Ovary (tissue), 9 donors: ENCODE results near the gene KLK8. TPM values are rescaled to one million over a fixed set of nuclear protein-coding genes. Genes with fewer than 3 reads are reported as not detected.

Experiments used
- DNase-seq, 5 donors: peaks; one replicate each; pipeline ENCODE4 v3.0.0-alpha.2; 2019 to 2020
- H3K27ac ChIP-seq, 2 donors: fragments of 200-600 bp; one replicate each; pipeline versions ENCODE4 v1.5.1 to v1.8.0; 2019 to 2022
- H3K27me3 ChIP-seq: fragments of 200-600 bp; one replicate; pipeline ENCODE4 v1.8.0; 2022
- H3K36me3 ChIP-seq: fragments of 200-600 bp; sonication (generic); one replicate; pipeline ENCODE4 v1.5.1; 2019
- H3K4me1 ChIP-seq: one replicate; pipeline ENCODE4 v1.8.1; 2013; ENCODE audit warnings: mild to moderate bottlenecking, moderate library complexity; ENCODE audit not compliant: insufficient read depth
- H3K4me3 ChIP-seq: fragments of 200-600 bp; sonication (generic); one replicate; pipeline ENCODE4 v1.5.1; 2017
- H3K9me3 ChIP-seq, 2 donors: fragments of 200-600 bp in 1 of 2; sonication (generic) in 1 of 2; one replicate each; pipeline versions ENCODE4 v1.5.1 to v1.8.1; 2013 to 2019; ENCODE audit warnings: mild to moderate bottlenecking in 1 of 2, moderate library complexity in 1 of 2
- EP300 ChIP-seq: sonication (generic); formaldehyde crosslinking; IDR thresholded peaks from one replicate; pipeline ENCODE4 v1.6.1; 2017; ENCODE audit warnings: antibody characterized with exemption
- POLR2A ChIP-seq: fragments of 450-650 bp; IDR thresholded peaks from one replicate; pipeline ENCODE4 v1.6.1; 2017; ENCODE audit warnings: antibody characterized with exemption, mild to moderate bottlenecking, moderate library complexity
- WGBS, 3 donors: extraction: QIAGEN DNeasy Blood & Tissue Kit in 1 of 3; methylation state at CpG; one replicate each; pipeline versions ENCODE4 v1.1.5 to v1.1.7; 2013 to 2017; 5-methylcytosine and 5-hydroxymethylcytosine counted together
- intact Hi-C, 4 donors: fragments of 100-400 bp; cut with DNase I; formaldehyde crosslinking; loops; one replicate each; pipeline versions ENCODE4 v1.11.0 to v1.15.1; 2022 to 2023
- polyA plus RNA-seq, 2 donors: library from polyadenylated mRNA; stranded (reverse); fragments of 200-250 nt in 1 of 2; fragments of 350-450 nt in 1 of 2; fragmentation: Illumina TruSeq in 1 of 2; extraction: RNeasy Lipid Tissue Mini Kit (QIAGEN cat#74804) in 1 of 2; gene quantifications; one replicate each; pipeline ENCODE4 v1.2.3, GENCODE V29; 2013 to 2014
- total RNA-seq, 7 donors: library from RNA; depleted of rRNA in 2 of 7; stranded (reverse); fragments of >200 nt in 2 of 7; fragmentation: NEBNext Ultra II Directional in 3 of 7; extraction: Animal tissue kit (Norgen Biotek cat#: 25700) in 3 of 7; gene quantifications; one replicate each; pipeline versions ENCODE4 v1.1.0 to v1.2.4, GENCODE V29; 2016 to 2023
- TF ChIP-seq, protein P1 (sequence below), 3 donors: fragments of 450-650 bp in 2 of 3; fragments of 200-600 bp in 1 of 3; IDR thresholded peaks; one replicate each; pipeline versions ENCODE4 v1.5.1 to v1.8.0; 2016 to 2022; ENCODE audit warnings: antibody characterized with exemption in 3 of 3, mild to moderate bottlenecking in 1 of 3
- donor health status: DM: no; HTN: no; CAD: no; lungs with moderate emphysema.
- donor health status: DM: no; HTN: no; CAD: no.
- donor health status: Bipolar disorder and iron deficiency.
- donor health status: DM: yes; HTN: yes; CAD: no.
- donor health status: DM: no; HTN: no; CAD: no.
- donor health status: DM: yes; HTN: yes; CAD: no.

Gene KLK8
- total and polyA plus RNA-seq, 9 donors: 0.24 to 19.0 (median 1.3) TPM; not detected in 3

- Histone ChIP-seq H3K9me3 (no peaks in the 10 kb centered on the region), H3K4me1 (no peaks in the 10 kb centered on the region), H3K4me3 (no peak overlapping the region), H3K27me3 (no peaks in the 10 kb centered on the region), H3K36me3 (no peaks in the 10 kb centered on the region), H3K27ac (no peak overlapping the region)
- no peak for DNase-seq
- TF ChIP-seq, protein P1, sequence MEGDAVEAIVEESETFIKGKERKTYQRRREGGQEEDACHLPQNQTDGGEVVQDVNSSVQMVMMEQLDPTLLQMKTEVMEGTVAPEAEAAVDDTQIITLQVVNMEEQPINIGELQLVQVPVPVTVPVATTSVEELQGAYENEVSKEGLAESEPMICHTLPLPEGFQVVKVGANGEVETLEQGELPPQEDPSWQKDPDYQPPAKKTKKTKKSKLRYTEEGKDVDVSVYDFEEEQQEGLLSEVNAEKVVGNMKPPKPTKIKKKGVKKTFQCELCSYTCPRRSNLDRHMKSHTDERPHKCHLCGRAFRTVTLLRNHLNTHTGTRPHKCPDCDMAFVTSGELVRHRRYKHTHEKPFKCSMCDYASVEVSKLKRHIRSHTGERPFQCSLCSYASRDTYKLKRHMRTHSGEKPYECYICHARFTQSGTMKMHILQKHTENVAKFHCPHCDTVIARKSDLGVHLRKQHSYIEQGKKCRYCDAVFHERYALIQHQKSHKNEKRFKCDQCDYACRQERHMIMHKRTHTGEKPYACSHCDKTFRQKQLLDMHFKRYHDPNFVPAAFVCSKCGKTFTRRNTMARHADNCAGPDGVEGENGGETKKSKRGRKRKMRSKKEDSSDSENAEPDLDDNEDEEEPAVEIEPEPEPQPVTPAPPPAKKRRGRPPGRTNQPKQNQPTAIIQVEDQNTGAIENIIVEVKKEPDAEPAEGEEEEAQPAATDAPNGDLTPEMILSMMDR (IDR thresholded peaks at IDR 0.05): no peak
- TF ChIP-seq POLR2A (no peak), EP300 (no peak)
- WGBS, 3 donors: 77 to 86% (median 84%) methylated on average over 1 of the region's 1 CpG
- intact Hi-C loops: no loop called here
Observed at GRCh38 chr19:51005248-51005647, 3.8 kb upstream of the KLK8 start.

GRCh38 chr19:51003316-51003715, 1.9 kb upstream of the KLK8 start:
- Histone ChIP-seq H3K27ac (no peak overlapping the region), H3K36me3 (no peaks in the 10 kb centered on the region), H3K4me3 (no peak overlapping the region), H3K27me3 (no peaks in the 10 kb centered on the region), H3K4me1 (no peaks in the 10 kb centered on the region), H3K9me3 (no peaks in the 10 kb centered on the region)
- intact Hi-C loops: no loop called here
- 74 to 78% (median 77%) methylated on average over 7 of the region's 7 CpGs for WGBS, 3 donors
- DNase-seq: no peak
- no peak for TF ChIP-seq POLR2A
- no peak for TF ChIP-seq EP300
- TF ChIP-seq, protein P1 (IDR thresholded peaks at IDR 0.05): no peak

DNA sequence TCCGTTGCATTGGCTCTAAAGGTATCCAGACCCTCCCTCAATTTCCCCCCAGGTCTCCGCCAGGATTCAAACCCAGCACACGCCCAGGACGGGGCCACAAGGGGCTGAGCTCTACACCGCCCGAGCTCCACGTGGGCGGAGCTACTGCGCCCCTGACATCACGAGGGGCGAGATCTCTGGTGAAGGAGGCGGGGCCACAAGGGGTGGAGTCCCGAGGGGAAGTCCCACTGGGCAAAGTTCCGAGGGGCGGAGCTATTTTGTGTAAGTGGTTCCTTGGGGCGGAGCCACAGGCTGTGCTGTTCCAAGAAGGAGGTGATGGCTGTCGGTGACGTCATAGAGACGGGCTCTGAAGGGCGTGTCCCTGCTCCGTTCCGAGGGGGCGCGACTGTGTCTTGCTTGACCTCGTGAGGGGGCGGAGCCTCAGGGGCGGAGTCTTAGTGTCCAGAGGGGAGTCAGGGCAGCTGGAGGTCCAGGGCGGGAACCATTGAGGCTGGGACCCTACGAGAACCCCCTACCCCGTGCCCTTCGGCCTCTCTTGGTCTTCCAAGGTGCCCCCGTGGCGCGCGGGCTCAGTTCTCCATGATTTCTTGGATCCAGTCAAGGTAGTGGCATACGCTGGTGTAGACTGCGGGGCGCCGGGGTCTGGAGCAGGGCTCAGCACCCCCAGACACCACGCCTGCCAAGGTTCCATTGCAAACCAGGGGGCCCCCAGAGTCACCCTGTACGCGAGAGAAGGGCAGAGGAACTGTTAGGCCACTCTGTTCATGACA, 1.3 kb upstream of the KLK8 start:
- H3K9me3 ChIP-seq: no peaks in the 10 kb centered on the region
- H3K4me1 ChIP-seq: no peaks in the 10 kb centered on the region
- TF ChIP-seq POLR2A (no peak), EP300 (no peak)
- TF ChIP-seq, protein P1 (IDR thresholded peaks at IDR 0.05): no peak
- intact Hi-C loops: no loop called here
- DNase-seq: peak in 1 of 5 donors; percentile 28
- H3K36me3 ChIP-seq: no peaks in the 10 kb centered on the region
- H3K4me3 ChIP-seq: no peak overlapping the region
- no peaks in the 10 kb centered on the region for H3K27me3 ChIP-seq
- no peak overlapping the region for H3K27ac ChIP-seq
- WGBS, 3 donors: 50 to 66% (median 56%) methylated on average over 41 to 42 of the region's 42 CpGs

GRCh38 chr19:51002089-51002532, 707 bp upstream of the KLK8 start:
- H3K4me1 ChIP-seq: no peaks in the 10 kb centered on the region
- DNase-seq: no peak
- no peaks in the 10 kb centered on the region for H3K36me3 ChIP-seq
- no peak overlapping the region for H3K4me3 ChIP-seq
- intact Hi-C loops: no loop called here
- WGBS, 3 donors: 8 to 20% (median 17%) methylated on average over 12 of the region's 12 CpGs
- TF ChIP-seq EP300: no peak
- TF ChIP-seq, protein P1 (IDR thresholded peaks at IDR 0.05): no peak
- no peak for TF ChIP-seq POLR2A
- no peaks in the 10 kb centered on the region for H3K27me3 ChIP-seq
- H3K9me3 ChIP-seq: no peaks in the 10 kb centered on the region
- no peak overlapping the region for H3K27ac ChIP-seq
